Activated CD4-positive, alpha-beta T cell treated with anti-CD3 and anti-CD28 coated beads, Interleukin-2, Interleukin-6, amounts not matched to agents 100 ng/mL and 50 ng/mL, durations not matched to agents 16 hours and 8 hours (primary cell): Measurements from ENCODE around the gene CCDC33.

Source experiments
- DNase-seq: peaks from one replicate; pipeline ENCODE4 v3.0.0-alpha.2; 2020

CCDC33 gene

DNA sequence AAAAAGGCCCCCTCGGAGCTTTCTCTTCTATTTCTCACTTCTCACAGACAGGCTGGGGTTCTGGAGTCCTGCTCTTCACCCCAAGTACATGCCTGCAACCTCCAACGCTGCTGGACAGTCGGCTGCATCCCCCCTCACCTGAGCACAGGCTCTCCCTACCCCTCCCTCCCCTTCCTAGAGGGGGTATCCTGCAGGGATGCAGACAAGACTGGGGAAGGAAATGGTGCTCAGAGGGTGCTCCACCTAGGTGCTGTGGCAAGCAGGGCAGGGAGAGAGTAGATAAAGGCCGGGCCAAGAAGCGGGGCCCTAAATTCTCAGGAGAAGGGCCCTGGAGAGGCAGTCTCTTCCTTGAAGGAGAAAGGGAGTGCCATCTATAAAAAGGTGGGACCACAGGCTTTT lies 26.6 kb upstream of the CCDC33 start:
- DNase-seq: no peak

DNA sequence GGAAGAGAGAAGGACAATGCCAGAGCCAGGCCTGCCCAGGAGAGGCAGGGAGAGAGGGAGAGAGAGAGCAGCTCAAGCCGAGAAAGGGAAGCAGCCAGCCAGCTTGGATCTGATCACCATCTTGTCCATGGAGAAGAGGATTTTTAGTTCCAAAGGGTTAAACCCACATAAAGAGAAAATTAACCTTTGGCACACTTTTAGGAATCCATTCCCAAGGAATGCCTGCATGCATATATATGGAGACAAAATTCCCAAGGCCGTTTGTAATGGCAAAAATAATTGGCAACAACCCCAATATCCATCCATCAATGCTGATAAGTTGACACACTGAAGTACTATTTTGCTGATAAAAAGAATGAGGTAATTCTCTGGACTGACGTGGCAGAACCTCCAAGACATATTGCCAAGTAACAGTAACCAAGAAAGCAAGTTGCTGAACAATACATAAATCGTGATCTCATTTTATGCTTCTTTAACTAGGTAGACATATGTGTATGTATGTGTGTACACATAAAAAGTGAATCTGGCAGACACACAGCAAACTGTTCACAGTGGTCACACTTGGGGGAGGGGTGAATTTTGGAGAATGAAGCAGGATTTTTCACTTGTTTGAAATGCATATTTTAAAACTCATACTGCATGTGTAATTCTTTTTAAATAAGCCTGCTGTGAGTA lies 26.0 kb upstream of the CCDC33 start:
- DNase-seq: no peak

DNA sequence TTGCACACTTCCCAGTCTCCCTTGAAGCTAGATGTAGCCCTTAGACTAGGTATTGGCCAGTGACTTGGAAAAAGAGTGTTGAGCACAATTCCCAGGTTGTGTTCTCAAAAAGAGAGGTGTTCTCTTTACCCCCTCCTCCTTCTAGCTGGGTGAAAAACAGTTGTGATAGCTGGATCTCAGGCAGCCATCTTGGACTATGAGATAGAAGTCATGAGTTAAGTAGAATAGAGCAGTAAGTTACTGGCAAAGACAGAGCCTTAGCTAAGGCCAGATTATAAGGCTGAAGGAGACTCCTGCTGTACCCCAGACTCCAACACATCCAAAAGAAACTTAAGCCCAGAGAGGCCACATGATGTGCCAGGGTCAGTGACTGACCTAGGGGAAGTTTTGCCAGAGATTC lies 25.4 kb upstream of the CCDC33 start:
- DNase-seq: no peak

DNA sequence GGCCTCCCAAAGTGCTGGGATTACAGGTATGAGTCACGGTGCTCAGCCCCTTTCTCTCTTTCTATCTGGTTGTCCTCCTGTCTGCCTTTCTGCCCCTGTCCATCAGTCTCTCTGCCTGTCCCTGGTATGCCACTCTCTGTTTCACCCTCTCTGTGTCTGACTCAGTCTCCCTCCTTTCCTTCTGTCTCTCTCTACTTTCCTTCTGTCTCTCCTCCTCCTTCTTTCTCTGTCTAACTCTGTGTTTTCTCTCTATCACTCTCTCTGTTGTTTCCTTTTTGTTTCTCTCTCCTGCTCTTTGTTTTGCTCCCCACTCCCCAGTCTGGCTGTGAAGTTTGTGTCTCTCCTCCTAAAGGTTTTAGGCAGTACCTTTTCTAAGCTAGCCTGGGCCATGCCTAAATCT lies 24.5 kb upstream of the CCDC33 start:
- DNase-seq: no peak

DNA sequence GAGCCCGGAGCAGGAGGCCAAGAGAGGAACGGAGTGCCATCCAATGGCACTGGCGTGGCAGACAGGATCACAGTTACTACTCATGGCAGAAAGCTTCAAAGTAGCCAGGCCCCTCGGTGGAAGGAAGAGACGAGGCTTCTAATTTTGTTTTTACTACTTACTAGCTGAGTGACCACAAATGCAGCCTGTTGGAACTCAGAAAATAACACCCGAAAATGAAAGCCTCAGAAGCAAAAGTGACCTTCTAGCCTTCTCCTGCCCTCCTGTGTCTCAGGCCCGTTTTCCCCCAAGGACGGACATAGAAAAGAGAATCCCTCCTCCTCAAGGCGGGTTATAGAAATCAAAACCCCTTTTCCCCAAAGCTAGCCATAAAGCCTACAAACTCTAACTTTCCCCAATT lies 23.6 kb upstream of the CCDC33 start:
- no peak for DNase-seq

DNA sequence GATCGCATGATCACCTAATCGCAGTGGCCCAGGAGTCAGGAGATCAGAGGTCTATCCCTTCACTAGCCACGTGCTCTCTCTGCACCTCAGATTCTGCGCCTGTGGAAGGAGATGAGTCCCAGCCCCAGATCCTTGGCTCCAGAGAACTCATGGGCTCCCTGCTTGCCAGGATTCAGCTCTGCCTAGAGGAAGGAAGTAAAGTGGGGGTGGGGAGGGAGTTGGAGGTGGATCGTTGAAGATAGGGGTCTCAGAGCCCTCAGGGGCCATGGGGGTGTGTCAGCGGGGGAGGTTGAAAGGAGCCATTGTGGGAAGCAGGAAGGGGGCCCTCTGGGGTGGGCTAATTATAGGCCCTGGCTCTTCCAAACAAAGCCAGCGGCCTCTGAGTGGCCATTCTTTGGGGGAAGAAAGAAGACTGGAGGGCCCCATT lies 22.3 kb upstream of the CCDC33 start:
- DNase-seq: no peak

DNA sequence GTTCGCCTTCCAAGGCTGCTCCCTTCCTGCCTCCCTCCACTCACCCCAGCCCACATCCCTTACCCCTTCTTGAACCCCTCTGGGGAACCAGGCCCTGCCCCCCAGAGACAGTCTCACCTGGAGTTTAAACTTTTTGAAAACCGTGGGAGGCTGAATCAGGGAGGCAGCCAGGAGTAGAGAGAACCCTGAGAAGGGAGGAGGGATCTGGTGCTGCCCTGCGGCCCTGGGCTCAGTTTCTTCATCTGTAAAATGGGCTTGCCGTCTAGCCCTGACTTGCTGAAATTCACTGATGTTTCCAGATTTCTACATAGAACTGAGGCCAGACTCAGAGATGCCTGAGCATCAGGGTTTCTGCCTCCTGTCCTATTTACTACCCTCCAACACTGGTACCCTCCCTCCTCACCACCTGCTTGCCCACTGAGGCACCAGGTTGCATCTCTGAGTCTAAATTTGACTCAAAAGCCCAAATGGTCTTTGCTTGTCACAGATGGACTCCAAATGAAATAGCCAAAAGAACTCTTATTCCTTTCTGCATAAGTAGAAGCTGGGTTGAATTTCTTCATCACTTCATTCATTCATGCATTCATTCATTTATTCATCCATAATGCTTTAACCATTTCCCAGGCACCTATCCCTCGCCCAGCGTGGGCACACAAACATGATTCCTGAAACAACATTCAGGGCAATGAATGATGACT lies 21.7 kb upstream of the CCDC33 start:
- DNase-seq: no peak

DNA sequence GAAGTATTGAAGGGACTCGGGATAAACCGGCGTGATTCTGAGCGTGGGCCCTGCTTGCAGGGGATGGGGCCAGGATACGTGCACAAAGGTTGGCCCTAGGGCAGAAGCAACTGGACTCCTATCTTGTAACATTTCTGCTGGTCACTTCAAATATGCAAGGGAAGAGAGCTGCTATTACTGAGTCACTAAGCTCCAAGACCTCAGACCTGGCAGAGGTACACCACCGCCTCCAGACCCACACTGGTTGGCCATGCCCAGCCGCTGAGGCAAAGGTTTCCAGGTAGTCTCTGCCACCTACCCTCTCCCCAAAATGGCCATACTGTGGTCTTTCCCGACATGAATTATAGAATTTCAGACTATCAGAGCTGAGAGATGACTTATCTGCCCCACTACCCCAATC lies 20.2 kb upstream of the CCDC33 start:
- no peak for DNase-seq

DNA sequence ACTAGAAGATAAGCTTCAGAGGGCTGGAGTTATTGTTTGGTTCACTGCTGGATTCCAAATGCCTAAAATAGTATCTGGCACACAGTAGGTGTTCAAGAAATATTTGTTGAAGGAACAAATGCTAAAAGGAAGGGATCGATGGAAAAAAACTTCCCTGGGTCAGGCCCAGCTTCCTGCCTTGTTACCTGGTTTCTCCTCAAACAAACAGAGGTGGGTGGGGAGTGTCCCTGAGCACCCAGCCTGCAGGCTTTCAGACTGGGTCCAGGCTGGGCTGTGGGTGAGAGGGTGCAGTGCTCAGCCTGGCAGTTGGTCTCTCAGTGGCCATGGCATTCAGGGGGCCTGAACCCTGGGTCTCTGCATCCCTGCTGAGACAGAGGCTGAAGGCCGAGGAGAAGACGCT lies 19.2 kb upstream of the CCDC33 start:
- no peak for DNase-seq

DNA sequence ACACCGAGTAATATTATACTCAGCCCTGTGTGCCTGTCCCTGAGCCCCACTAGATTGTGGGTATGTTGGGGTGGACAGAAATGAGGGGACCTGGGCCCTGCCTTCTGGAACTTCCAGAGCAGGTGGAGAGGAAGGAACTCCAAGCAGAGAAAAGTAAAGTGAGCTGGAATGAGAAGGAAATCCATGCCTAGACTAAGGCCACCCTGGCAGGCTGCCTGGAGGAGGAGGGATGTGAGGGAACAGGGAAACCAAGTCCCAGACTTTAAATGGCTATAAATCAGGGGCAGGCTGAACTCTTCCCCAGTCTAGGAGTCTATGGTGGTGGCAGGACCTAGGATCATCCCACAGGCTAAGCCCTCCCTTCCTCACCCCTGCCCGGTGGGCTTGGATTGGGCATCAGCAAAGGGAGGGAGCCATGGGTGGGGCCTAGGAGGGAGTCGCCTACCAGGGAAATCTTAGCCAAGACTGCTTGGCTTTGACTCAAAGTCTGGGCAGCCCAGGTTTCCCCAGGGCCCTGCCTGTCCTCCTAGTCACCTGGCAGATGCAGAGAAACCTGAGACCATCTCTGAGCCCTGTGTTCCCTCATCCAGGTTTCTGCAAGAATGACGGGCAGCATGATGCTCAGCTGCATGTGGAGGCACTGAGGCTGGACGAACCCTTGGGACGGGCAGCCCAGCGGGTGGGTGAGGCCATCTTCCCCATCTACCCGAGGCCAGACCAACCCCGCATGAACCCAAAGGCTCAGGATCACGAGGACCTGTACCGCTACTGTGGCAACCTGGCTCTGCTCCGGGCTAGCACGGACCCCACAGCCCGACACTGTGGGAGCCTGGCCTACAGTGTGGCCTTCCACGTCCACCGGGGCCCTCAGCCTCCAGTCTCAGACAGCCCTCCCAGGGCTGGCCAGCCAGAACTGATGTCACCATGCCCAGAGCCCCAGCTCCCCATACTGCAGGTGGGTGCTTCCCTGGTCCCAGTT lies 17.9 kb upstream of the CCDC33 start:
- DNase-seq: no peak

DNA sequence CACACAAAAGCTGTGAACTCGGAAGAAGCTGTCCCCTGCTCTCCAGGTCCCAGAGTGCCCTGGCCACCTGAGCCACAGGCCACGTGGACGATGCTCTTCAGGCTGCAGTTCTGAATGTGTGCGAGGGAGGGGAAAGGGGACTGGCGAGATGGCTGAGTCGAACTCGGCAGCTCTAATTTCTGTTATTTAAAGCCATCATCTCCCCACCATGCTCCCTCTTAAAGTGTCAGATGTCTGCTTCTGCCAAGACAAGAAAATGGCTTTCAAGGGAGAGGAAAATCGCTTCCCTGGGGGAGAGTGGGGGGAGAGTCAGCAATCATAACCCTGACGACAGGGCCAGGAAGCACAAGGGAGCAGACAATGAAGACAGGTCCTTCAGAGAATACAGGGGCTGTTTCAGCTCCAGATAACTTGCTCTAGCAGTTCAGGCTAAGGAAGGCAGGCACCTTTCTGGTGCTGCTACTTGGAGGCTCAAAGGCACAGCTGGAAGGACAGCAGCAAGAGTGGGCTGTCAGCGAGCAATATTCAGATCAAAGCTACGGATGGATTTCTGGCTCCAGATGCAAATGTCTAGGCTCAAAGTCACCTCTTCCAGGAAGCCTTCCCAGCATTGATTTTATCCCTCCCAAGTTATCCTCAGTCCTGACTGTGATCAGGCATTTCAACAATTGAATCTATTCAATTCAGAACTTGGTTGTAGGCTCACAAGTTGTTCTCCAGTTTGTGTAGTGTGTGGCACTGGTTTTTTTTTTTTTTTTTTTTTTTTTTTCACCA lies 15.5 kb upstream of the CCDC33 start:
- DNase-seq: no peak

DNA sequence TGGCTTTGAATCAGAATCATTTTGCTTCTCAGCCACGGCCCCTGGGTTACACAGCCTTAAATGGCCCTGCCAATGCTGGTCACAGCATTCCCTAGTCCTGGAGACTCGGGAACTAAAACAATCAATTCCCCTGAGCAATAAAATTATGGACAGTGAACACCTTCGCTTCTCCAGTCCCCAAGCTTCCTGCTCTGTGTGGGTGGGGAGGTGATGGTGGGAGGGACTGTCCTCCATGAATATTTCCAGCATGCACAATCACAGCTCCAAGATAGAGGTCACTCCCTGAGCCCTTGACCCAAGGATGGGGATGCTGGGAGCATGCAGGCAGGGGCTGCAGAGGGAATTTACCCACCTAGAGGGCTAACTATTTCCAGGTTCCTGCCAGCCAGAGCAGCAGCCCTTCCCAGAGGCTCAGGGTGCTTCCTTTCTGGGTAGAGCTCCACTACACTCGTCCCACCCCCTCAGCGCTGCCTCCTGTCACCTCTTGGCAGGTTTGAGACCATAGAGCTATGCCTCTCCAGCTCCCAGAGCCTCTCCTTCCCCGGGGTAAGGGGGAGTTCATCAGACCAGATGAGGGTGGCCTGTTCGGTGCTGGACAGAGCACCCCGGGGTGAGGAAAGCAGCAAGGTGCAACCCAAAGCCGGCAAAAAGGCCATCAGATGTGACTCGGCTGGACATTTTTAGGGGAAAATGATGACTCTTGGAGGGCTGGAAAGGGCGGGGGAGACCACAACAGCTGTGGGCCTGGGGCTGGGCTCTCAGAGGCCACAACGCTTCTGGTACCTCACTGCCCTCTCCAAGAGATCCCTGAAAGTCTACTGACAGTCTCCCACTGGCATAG lies 14.5 kb upstream of the CCDC33 start:
- no peak for DNase-seq

DNA sequence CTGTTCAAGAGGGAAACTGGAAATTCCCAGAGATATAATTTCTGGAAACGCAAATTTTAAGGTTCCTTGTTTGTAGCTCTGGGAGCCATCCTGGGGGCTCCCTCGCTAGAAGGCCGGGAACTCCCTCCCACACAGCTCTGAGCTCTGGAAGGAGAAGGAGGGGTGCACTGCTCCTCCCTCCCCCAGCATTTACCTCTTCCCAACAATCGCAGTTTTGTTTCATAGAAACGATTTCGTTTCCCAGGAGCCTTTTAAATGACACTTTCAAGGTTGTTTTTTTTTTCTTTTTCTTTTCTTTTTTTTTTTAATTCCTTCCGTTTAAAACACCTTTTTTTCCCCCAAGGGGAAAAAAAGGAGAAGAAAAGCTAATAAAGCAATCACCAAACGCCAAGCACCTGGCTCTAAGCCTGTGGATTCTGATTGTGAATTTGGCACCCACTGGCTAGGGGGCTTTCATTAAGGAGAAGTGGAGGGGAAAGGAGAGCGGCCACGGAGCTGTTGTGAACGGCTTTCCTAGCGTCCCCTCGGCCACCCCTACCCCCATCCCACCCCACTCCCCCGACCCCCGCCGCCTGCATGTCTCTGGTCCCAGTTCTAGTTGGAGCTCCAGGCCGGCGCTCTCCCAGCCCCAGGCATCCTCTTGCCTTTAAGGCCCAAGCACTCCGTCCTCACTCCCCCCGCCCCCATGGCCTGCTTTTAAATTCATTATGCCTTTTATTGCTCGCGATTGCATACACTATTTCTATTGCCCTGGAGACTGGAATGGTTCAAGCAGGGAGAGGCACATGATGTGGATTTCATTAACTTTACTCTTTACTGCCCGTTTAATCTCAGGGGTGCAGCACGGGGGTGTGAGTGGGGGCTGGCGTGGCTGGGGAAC lies 13.6 kb upstream of the CCDC33 start:
- DNase-seq: no peak

DNA sequence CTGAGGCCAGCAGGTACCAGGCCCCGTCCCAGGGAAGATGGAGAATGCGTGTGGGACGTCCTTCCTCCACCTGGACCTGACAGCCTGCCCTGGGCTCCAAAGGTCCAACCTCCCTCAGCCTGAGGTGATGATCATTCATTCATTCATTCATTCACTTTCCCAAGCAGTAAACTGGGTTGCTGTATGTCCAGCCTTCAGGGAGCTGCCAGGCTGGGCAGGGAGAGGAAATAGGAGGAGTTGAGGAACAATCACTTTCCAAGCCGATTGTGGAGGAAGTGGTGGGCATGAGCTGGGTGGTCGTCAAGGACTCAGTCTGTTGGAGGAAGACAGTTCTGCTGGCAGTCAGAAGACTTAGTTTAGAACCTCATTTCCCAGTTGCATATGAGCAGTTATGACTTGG lies 10.2 kb upstream of the CCDC33 start:
- no peak for DNase-seq

DNA sequence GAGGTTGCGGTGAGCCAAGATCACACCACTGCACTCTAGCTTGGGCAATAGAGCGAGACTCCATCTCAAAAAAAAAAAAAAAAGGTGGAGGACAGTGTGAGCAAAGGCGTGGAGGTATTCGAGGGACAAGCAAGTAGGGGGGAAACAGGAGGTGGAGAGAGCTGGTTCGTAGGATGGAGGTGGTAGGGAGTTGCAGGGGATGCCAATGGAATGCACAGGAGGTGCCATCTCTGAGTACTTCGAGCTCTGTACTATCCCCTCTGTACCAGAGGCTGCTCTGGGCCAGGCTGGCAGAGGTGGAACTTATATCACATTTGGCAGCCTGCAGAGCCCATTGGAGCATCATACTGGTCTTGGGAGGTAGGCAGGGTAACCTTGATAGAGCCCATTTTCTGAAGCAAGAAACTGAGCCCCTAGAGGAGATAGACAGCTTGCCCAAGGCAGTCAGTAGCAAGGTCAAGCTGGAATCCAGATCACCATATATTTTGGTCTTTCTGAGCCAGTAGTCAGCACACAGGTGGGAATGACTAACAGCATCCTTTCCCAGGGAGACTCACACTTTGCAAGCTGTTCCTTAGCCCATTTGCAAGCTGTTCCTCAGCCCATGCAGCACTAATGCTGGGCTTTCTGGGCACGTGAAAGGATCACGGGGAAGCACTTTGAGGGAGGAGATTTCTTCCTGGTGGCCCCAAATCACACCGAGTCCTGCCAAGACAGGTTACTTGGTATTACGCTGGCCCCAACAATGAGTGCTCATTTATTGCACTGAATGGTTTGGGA lies 9.2 kb upstream of the CCDC33 start:
- DNase-seq: no peak

DNA sequence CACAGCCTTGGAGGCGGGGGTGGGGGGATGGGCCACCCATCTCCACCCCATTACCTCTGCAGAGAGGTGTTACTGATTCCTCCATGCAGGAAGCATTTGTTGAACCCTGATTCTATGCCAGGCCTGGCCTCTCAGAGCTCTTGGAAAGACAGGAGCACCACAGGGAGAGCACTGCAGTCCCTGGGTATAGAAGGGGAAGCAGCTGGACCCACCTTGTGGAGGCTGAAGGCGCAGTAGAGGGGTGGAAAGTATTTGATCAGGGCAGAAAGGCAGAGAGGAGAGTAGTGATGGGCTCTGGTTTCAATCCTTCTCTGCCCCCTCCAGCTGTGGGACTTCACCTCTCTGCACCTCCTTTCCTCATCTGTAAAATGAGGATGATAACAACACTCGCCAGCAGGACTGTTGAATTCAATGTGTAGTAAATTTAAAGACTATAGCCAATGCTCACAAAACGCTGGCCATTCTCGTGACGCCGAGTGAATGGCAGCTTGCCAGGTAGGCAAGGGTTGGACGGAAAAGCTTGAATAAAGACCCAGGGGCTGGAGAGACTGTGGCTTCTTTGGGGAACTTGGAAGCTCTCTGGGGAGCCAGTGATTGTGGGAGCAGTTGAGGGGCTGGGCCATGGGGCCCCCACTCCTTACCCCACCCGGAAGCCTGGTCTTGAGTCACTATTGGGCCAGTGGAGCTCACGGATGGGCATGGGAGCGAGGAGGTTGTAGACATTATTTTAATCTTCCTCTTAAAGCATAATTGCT lies 8.0 kb upstream of the CCDC33 start:
- no peak for DNase-seq

DNA sequence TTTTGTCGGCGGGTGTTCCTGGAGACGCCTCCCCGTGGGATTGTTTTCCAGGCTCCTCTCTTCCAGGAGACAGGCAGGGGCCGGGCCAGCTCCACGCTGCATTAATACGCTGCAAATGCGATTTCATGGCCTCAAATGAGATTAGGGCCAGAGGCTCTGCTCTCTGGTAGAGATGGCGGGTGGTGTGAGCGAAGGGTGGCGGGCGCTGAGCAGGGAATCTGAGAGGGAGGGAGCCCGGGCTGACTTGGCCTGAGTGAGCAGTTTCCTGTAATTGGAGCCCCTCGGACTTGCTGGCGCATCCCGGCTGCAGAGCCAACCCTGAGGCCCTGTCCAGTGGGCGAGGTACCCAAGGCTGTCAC lies 7.4 kb upstream of the CCDC33 start:
- DNase-seq: no peak

DNA sequence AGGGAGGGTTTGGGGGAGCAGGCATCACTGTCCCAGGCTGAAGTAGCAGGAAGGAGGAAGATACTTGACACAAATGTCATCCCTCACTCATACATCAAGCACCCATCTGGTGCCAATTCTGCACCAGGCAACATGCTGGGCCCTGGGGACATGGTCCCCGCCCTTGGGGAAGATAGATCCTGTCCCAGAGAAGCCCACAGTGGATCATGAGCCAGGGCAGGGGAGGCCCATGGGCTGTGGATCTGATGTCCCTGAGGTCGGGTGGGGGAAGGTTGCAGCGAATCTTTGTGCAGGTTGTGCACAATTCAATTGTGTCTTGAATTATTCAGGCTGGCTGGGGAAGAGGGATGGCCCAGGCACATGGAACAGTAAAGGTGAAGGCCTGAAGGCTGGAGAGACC lies 6.4 kb upstream of the CCDC33 start:
- no peak for DNase-seq

DNA sequence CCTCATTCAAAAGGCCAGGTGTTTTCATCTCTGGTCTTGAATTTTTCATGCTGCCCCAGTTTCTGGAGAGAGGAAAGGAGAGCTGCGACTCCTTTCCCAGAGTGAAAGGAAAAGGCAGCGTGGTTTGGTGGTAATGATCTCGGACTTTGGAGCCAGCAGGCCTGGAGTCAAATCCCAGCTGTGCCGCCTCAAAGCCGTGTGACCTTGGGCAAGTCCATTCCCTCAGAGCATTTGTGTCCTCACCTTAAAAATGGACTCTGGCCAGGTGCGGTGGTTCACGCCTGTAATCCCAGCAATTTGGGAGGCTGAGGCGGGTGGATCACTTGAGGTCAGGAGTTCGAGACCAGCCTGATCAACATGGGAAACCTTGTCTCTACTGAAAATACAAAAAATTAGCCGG lies 4.7 kb upstream of the CCDC33 start:
- DNase-seq: no peak
